ENCODE data around the gene GJA3. TPM values are rescaled to one million over a fixed set of nuclear protein-coding genes. Genes with fewer than 3 reads are reported as not detected.

Gene GJA3
- total RNA-seq, 2 donors from 2014 or later: 0.67 to 0.74 TPM

DNA sequence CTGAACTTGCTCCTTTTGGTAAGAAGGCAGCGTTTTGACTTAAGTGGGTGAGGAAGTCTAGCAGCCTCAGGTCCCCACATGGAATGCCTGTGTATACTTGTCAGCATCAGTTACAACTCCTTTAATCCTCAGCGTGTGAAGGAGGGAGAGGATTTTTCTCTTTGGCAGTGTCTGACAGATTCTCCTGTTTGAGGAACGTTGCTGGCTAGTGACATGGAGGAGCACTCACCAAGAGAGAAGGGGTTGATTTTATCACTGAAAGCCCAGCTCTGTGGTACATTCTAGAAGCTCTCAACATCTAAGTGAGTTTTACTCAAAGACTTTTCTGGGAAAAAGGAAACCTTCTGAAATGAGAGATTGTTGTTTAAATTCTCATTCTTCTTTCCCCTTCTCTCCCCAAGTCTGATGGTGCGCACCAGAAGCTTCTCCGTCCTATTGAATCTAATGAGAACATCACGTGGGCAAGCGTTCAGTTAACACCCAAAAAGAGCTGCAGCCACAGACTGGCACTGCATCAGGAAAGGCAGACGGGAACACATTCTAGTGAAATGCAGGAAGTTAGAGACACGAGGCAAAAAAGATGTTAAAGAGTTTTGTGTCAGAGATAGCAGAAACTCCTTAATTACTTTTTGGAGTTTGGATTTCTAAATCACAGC lies 58.2 kb downstream of the GJA3 start:
- DNase-seq: no peak
- Mint-ChIP-seq H3K27ac (no peak overlapping the region), H3K27me3 (ENCODE audit: low read depth) (peaks cover 63% of the 10 kb centered on the region), H3K9me3 (no peaks in the 10 kb centered on the region), H3K36me3 (ENCODE audit: insufficient read depth in 2 of 2) (no peaks in the 10 kb centered on the region), H3K4me3 (no peak overlapping the region), H3K4me1 (ENCODE audit: low read depth) (no peaks in the 10 kb centered on the region)
- ATAC-seq (replicated peaks in 1 of 2): no peak

GRCh38 chr13:20101467-20102316 lies 59.2 kb downstream of the GJA3 start:
- peaks cover 63% of the 10 kb centered on the region for H3K27me3 Mint-ChIP-seq (ENCODE audit: low read depth)

GRCh38 chr13:20099319-20099718 lies 61.5 kb downstream of the GJA3 start:
- Mint-ChIP-seq H3K36me3 (ENCODE audit: insufficient read depth in 2 of 2) (no peaks in the 10 kb centered on the region), H3K27me3 (ENCODE audit: low read depth) (peaks cover 46% of the 10 kb centered on the region), H3K9me3 (no peaks in the 10 kb centered on the region), H3K4me3 (no peak overlapping the region), H3K27ac (no peak overlapping the region), H3K4me1 (ENCODE audit: low read depth) (no peaks in the 10 kb centered on the region)
- ATAC-seq (replicated peaks in 1 of 2) (no peak), DNase-seq (no peak)

More at GRCh38 chr13:20101467-20102316, 59.2 kb downstream of the GJA3 start:
- H3K36me3 Mint-ChIP-seq (ENCODE audit: insufficient read depth in 2 of 2): no peaks in the 10 kb centered on the region
- no peaks in the 10 kb centered on the region for H3K4me1 Mint-ChIP-seq (ENCODE audit: low read depth)
- ATAC-seq (replicated peaks in 1 of 2): no peak
- H3K4me3 Mint-ChIP-seq: no peak overlapping the region
- DNase-seq: no peak
- no peaks in the 10 kb centered on the region for H3K9me3 Mint-ChIP-seq
- no peak overlapping the region for H3K27ac Mint-ChIP-seq

DNA sequence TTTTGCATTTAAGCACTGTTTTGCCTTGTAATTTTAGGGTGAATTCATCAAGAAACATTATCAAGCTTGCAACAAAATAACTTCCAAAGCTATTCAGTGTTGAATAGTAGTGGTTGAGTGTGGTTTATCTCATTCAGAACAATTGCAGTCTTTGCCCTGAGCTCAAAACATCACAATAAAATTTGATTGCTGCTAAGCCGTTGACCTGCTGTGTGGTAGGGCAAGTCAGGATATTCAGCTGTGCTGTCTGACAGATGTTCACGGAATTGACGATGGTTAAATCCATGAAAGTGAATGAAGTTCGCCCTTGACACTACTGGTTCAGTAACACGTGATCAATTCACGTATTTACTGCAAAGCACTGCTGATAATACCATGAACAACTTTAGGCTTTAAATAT lies 66.9 kb downstream of the GJA3 start:
- Mint-ChIP-seq H3K4me1 (ENCODE audit: low read depth) (no peaks in the 10 kb centered on the region), H3K36me3 (ENCODE audit: insufficient read depth in 2 of 2) (no peaks in the 10 kb centered on the region), H3K4me3 (no peak overlapping the region), H3K9me3 (no peaks in the 10 kb centered on the region), H3K27ac (no peak overlapping the region), H3K27me3 (ENCODE audit: low read depth) (peaks cover 9% of the 10 kb centered on the region)
- ATAC-seq (replicated peaks in 1 of 2) (no peak), DNase-seq (no peak)

DNA sequence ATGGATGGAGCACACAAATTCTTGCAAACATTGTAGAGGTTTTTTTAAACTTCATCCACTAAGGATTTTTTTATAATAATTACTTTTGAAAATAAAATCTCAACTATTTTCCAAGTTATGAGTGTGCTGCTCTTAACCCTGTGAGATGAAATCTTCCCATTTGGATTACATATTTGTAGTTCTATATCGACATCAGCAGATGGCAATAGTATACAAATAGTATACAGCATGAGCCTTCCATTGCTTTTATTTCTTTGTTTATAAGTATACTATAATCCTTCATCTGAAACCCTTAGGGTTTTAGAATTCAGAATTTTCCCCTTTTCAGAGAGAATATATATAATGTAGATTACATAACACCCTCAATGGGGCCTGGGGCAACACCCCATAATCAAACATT lies 70.5 kb downstream of the GJA3 start:
- H3K9me3 Mint-ChIP-seq: no peaks in the 10 kb centered on the region
- H3K27ac Mint-ChIP-seq: no peak overlapping the region
- H3K36me3 Mint-ChIP-seq (ENCODE audit: insufficient read depth in 2 of 2): peaks cover 0 to 4% of the 10 kb centered on the region in 2 donors
- ATAC-seq (replicated peaks in 1 of 2) (no peak), DNase-seq (no peak)
- no peaks in the 10 kb centered on the region for H3K4me1 Mint-ChIP-seq (ENCODE audit: low read depth)
- no peak overlapping the region for H3K4me3 Mint-ChIP-seq
- H3K27me3 Mint-ChIP-seq (ENCODE audit: low read depth): no peaks in the 10 kb centered on the region

Other genes with a start within 250 kb of the GJA3 start
- gene ZMYM2, start 202.3 kb downstream of the GJA3 start, total RNA-seq: 100 to 1,000 TPM in 1 of 2 donors, 10 to 100 TPM in 1; 86.4 to 103 TPM
- gene GJB2, start 31.9 kb upstream of the GJA3 start, total RNA-seq: 1 to 10 TPM; 1.8 to 5.9 TPM
- 1 to 10 TPM; 4.0 to 9.5 TPM for gene GJB6, start 71.3 kb upstream of the GJA3 start, total RNA-seq